HepG2 (cell line): ENCODE results near the gene MSMO1. TPM values are rescaled to one million over a fixed set of nuclear protein-coding genes. Genes with fewer than 3 reads are reported as not detected.
"Not testable (repeated sequence)": the region's sequence is repeated elsewhere in the genome, so short reads cannot be mapped to it uniquely, and the experiment has no call there.

Experiments used
- ATAC-seq: fragments of 200-7000 bp; cut with Tn5 transposase; 3 replicates; pipeline ENCODE4 v1.9.1; 2020; ENCODE audit warnings: mild to moderate bottlenecking, moderate library complexity
- BruUV-seq: library from RNA; stranded (reverse); fragments of 400-500 nt; replicated peaks from 2 replicates; lab custom pipeline; 2021; lab: Mats Ljungman, UMichigan
- CTCF ChIA-PET: fragments of 300-600 bp; formaldehyde crosslinking; extraction: SDS; loops from one replicate; lab custom pipeline; 2021; ENCODE audit warnings: low total read pairs, inconsistent platforms, low intra/inter-chr PET ratio; lab: Yijun Ruan, JAX
- POLR2A ChIA-PET: fragments of 350-600 bp; sonication (Branson Sonifier 250); formaldehyde crosslinking; loops from one replicate; lab custom pipeline; 2020; ENCODE audit warnings: antibody characterized with exemption, inconsistent platforms; lab: Yijun Ruan, JAX
- DNase-seq: peaks from one replicate; pipeline ENCODE4 v3.0.0-alpha.2; 2015; ENCODE audit warnings: low spot score
- FAIRE-seq: peaks from 3 replicates; lab custom pipeline; 2011; peaks lifted over from hg19 to GRCh38; lab: Jason Lieb, UNC
- H2AFZ ChIP-seq: one replicate; pipeline ENCODE4 v1.6.1; 2011; ENCODE audit warnings: low read length, inconsistent platforms
- H3K27ac ChIP-seq: fragments of 300-600 bp; 3 replicates; pipeline ENCODE4 v1.8.0; 2011; ENCODE audit warnings: mixed run types, mild to moderate bottlenecking, mixed read lengths, low read length, inconsistent platforms; ENCODE audit not compliant: insufficient read depth; ENCODE audit errors: extremely low read length
- H3K27me3 ChIP-seq, 2 experiments: fragments of 200-600 bp in 1 of 2; 2 replicates in 1 of 2; 3 replicates in 1 of 2; pipeline versions ENCODE4 v1.6.0 to v1.8.0; 2011; ENCODE audit warnings: low read length in 2 of 2, mild to moderate bottlenecking in 2 of 2, moderate library complexity in 2 of 2, inconsistent platforms in 1 of 2; ENCODE audit not compliant: insufficient read depth in 2 of 2, control insufficient read depth in 1 of 2
- H3K36me3 ChIP-seq, 2 experiments: fragments of 200-600 bp in 1 of 2; replicated peaks in 1 of 2; 2 replicates in 1 of 2; 3 replicates in 1 of 2; pipeline versions ENCODE4 v1.5.1 to v1.8.0; 2011; ENCODE audit warnings: low read length in 2 of 2, inconsistent platforms in 1 of 2; ENCODE audit not compliant: insufficient read depth in 2 of 2, control insufficient read depth in 1 of 2
- H3K4me1 ChIP-seq: 2 replicates; pipeline ENCODE4 v1.5.1; 2012; ENCODE audit warnings: low read length, inconsistent platforms; ENCODE audit not compliant: insufficient read depth
- H3K4me2 ChIP-seq: 2 replicates; pipeline ENCODE4 v1.6.0; 2011; ENCODE audit warnings: low read depth, low read length, inconsistent platforms
- H3K4me3 ChIP-seq, 3 experiments: fragments of 200-600 bp in 1 of 3; sonication (generic), shearing (Covaris generic) in 1 of 3; replicated peaks in 1 of 3; 2 replicates each; pipeline ENCODE4 v1.5.1; 2011 to 2016; ENCODE audit warnings: low read length in 3 of 3, inconsistent platforms in 2 of 3, low read depth in 2 of 3, mild to moderate bottlenecking in 2 of 3, control low read depth in 1 of 3, mixed read lengths in 1 of 3; ENCODE audit not compliant: insufficient read depth in 1 of 3
- H3K79me2 ChIP-seq: one replicate; pipeline ENCODE4 v1.6.1; 2011; ENCODE audit warnings: low read length, inconsistent platforms; ENCODE audit not compliant: insufficient read depth
- H3K9ac ChIP-seq: 2 replicates; pipeline ENCODE4 v1.6.0; 2011; ENCODE audit warnings: mild to moderate bottlenecking, low read depth, low read length, inconsistent platforms; ENCODE audit not compliant: insufficient read depth
- H3K9me3 ChIP-seq: 2 replicates; pipeline ENCODE4 v1.5.1; 2012; ENCODE audit warnings: mild to moderate bottlenecking, low read length
- H4K20me1 ChIP-seq: 2 replicates; pipeline ENCODE4 v1.6.0; 2011; ENCODE audit warnings: inconsistent platforms, mild to moderate bottlenecking, low read length, moderate library complexity; ENCODE audit not compliant: insufficient read depth
- ZNF431 ChIP-seq: sonication (generic); formaldehyde crosslinking; IDR thresholded peaks from 2 replicates; pipeline ENCODE4 v1.9.0; 2022; ENCODE audit warnings: missing genetic modification reagents, low read depth, mild to moderate bottlenecking, borderline replicate concordance
- WGBS: methylation state at CpG from one replicate; pipeline ENCODE4 v1.1.6; 2017; ENCODE audit warnings: low lambda C conversion rate; 5-methylcytosine and 5-hydroxymethylcytosine counted together
- in situ Hi-C: cut with HindIII; loops from 2 replicates; pipeline ENCODE4 v1.10.0; 2017; ENCODE audit warnings: low pct_unique_long_range_greater_than_20kb; ENCODE audit not compliant: extremely low pct_ligation_motif_present
- intact Hi-C: fragments of 100-400 bp; cut with micrococcal nuclease; formaldehyde crosslinking; loops from one replicate; pipeline ENCODE4 v1.10.0; 2022; ENCODE audit not compliant: unreplicated experiment
- polyA plus RNA-seq, 8 experiments: library from polyadenylated mRNA; depleted of rRNA in 3 of 8; stranded (reverse) in 7 of 8; unstranded in 1 of 8; fragments of >200 nt; fragmentation: Illumina TruSeq in 4 of 8; extraction: Trizol in 4 of 8; gene quantifications; 2 replicates each; pipeline versions ENCODE4 v1.2.1 to v1.2.3, GENCODE V29; 2011 to 2016; ENCODE audit warnings: low read depth in 4 of 8, missing spikeins in 1 of 8, mixed read lengths in 1 of 8; ENCODE audit not compliant: insufficient read depth in 1 of 8
- total RNA-seq, 5 experiments: library from RNA; depleted of rRNA; stranded (reverse); fragments of >200 nt; fragmentation: Illumina TruSeq; extraction: Trizol; gene quantifications; 2 replicates each; pipeline ENCODE4 v1.2.3, GENCODE V29; 2016; ENCODE audit warnings: low read depth in 1 of 5

Gene MSMO1
- total and polyA plus RNA-seq, 2 of the 13 experiments (the other 11 are each of a cell fraction or from before 2014, with no cell fraction given) = 98.1 to 216 TPM

- BruUV-seq, H3K4me2 ChIP-seq, H3K9me3 ChIP-seq, H3K79me2 ChIP-seq, in situ Hi-C loops, H3K4me3 ChIP-seq, ATAC-seq, H4K20me1 ChIP-seq, H3K9ac ChIP-seq, POLR2A ChIA-PET, intact Hi-C loops, CTCF ChIA-PET, H3K27me3 ChIP-seq, FAIRE-seq, H3K36me3 ChIP-seq, DNase-seq, H3K27ac ChIP-seq, H2AFZ ChIP-seq: not testable (repeated sequence)
- peaks cover 11% of the 10 kb centered on the region for H3K4me1 ChIP-seq
- peak; percentile 49; the same call in 1 of the 2 replicates for TF ChIP-seq ZNF431 (CRISPR knock-in tag)
- 99% methylated on average over 3 of the region's 3 CpGs for WGBS
Measured at GRCh38 chr4:165284697-165285096, 42.8 kb upstream of the MSMO1 start.

DNA sequence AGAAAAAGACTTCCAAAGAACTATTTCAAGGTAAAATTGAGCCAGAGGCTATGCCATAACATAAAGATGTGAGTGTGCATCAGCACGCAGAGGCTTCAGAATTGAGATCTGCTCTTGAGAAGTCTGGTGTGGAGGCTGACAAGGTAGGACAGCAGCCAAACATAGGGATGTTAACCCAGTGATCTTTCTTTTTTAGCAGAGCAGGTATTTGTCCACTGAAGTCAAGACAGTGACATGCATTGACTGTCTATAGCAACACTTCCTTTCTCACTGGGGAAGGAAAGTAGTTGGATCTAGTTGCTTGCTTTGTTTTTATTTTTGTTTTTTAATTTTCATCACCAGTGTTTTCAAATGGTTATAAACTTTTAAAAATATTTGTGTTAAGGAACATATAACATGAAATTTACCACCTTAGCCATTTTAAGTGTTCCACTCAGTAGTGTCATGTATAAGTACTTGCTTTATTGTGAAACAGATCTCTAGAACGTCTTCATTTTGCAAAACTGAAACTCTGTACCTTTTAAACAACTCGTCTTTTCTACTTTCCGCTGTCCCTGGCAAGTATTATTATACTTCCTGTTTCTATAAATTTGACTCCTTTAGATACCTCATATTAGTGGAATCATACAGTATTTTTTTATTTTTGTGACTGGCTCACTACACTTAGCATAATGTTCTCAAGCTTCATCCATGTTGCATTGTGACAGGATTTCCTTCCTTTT is 40.7 kb upstream of the MSMO1 start:
- H3K79me2 ChIP-seq, H3K9me3 ChIP-seq, CTCF ChIA-PET, FAIRE-seq, H3K4me3 ChIP-seq, H3K9ac ChIP-seq, H3K4me2 ChIP-seq, ATAC-seq, BruUV-seq, H2AFZ ChIP-seq, H4K20me1 ChIP-seq, H3K27me3 ChIP-seq, POLR2A ChIA-PET, in situ Hi-C loops, DNase-seq, intact Hi-C loops, H3K36me3 ChIP-seq, H3K27ac ChIP-seq: not testable (repeated sequence)
- 95% methylated on average over 4 of the region's 4 CpGs for WGBS
- H3K4me1 ChIP-seq = peaks cover 11% of the 10 kb centered on the region
